GM19043 (cell line): Measurements from ENCODE around the gene CTAGE1.

Source experiments
- ATAC-seq: cut with Tn5 transposase; IDR thresholded peaks from one replicate; pipeline ENCODE4 v1.9.1; 2021; ENCODE audit warnings: low read depth; ENCODE audit not compliant: unreplicated experiment

CTAGE1 gene

GRCh38 chr18:22439447-22439846 is 21.7 kb upstream of the CTAGE1 start:
- ATAC-seq = no peak

GRCh38 chr18:22436136-22436535 is 18.4 kb upstream of the CTAGE1 start:
- no peak for ATAC-seq

- no peak for ATAC-seq
Measured at GRCh38 chr18:22434973-22435608, 17.4 kb upstream of the CTAGE1 start.

- no peak for ATAC-seq
Measured at GRCh38 chr18:22433956-22434355, 16.2 kb upstream of the CTAGE1 start.

GRCh38 chr18:22432657-22433137 is 15.0 kb upstream of the CTAGE1 start:
- no peak for ATAC-seq

- ATAC-seq = no peak
Measured at GRCh38 chr18:22429564-22429963, 11.8 kb upstream of the CTAGE1 start.

GRCh38 chr18:22428672-22429071 is 11.0 kb upstream of the CTAGE1 start:
- no peak for ATAC-seq

GRCh38 chr18:22427822-22428549 is 10.3 kb upstream of the CTAGE1 start:
- ATAC-seq = no peak

GRCh38 chr18:22424565-22424963 is 6.8 kb upstream of the CTAGE1 start:
- no peak for ATAC-seq

- ATAC-seq = no peak
Measured at GRCh38 chr18:22423878-22424564, 6.3 kb upstream of the CTAGE1 start.

GRCh38 chr18:22422909-22423548 is 5.3 kb upstream of the CTAGE1 start:
- no peak for ATAC-seq

GRCh38 chr18:22420652-22421051 is 2.9 kb upstream of the CTAGE1 start:
- no peak for ATAC-seq

- ATAC-seq = no peak
Measured at GRCh38 chr18:22412176-22412911, 5.4 kb downstream of the CTAGE1 start.

- no peak for ATAC-seq
Measured at GRCh38 chr18:22411446-22411845, 6.3 kb downstream of the CTAGE1 start.

- no peak for ATAC-seq
Measured at GRCh38 chr18:22410126-22410525, 7.6 kb downstream of the CTAGE1 start.

- ATAC-seq = no peak
Measured at GRCh38 chr18:22409445-22409844, 8.3 kb downstream of the CTAGE1 start.

GRCh38 chr18:22408059-22408458 is 9.7 kb downstream of the CTAGE1 start:
- ATAC-seq = no peak

- ATAC-seq = no peak
Measured at GRCh38 chr18:22405142-22405541, 12.6 kb downstream of the CTAGE1 start.

- no peak for ATAC-seq
Measured at GRCh38 chr18:22403950-22404349, 13.8 kb downstream of the CTAGE1 start.

- ATAC-seq = no peak
Measured at GRCh38 chr18:22399949-22400348, 17.8 kb downstream of the CTAGE1 start.
